NCI-H748 (cell line): ENCODE data around the gene BEAN1.

Experiments used
- DNase-seq: peaks from one replicate; lab custom pipeline; 2025; ENCODE audit not compliant: unreplicated experiment; lab: John Stamatoyannopoulos, UW

BEAN1 gene

DNA sequence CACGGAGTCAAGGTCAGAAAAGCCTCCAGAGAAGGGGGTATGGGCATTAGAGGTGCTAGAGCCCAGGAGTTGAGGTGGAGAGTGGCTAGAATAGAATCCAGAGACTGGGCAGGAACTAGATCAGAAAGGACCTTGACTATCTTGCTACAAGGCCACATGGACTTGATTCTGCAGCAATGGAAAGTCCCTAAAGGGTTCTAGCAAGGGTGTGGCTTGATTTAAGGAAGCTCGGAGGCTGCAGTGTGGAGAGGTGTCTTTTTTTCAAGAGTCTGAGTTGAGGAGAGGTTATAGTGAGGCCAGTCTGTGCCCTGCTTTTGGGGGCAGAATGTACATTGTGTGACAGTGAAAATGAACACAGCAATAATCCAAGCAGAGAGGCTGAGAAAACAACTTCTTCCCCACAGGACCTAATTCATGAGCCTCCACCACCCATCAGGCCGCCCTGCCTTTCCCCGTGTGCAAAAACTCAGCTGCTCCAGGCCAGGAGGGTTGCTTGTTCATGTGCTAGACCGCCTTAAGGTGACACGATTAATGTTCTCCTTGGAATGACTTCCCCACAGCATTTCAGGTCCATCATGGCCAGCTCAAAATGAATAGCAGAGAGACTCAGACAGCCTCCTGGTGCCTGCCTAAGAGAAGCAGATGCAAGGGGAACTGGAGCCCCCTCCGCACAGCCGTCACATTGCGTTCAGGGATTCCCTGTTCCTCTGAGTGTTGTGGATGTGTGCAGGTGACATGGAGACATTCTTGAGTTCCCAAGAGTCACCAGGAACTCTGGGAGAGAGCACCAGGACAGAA lies 8.7 kb upstream of the BEAN1 start:
- DNase-seq, result no peak

DNA sequence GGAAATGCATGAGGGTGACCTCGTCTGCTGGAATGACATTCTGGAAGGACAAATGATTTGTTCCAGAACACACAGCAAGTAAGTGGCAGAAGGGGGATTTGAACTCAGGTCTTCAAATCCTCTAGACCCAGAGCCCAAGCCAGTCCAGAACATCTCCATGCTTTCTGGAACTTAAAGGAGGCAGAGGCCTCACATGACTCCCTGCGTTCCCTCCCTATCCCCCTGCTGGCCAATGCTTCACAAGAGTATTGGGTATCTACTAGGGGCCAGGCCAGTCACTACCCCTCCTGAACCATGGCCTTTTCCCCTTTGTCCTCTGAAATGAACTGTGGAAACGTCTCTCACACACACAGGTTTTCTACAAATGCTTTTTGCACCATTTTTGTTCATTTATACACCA lies 7.6 kb upstream of the BEAN1 start:
- DNase-seq, result no peak

DNA sequence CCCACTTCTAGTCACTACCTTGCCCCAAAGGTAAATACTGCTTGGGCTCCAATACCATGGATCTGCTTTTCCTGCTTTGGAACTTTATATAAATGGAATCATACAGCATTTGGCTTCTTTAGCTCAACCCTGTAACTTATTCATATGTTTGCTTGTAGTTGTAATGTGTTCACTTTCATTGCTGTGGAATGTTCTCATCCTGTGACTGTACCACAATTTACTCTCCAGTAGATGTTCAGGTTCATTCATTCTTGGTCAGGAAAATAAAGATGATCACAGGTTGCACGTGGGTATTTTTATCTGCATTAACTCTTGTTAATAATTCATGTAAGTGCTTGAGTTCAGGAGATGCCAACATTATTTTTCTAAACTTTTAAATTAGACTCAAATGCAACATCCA lies 6.7 kb upstream of the BEAN1 start:
- no peak for DNase-seq

DNA sequence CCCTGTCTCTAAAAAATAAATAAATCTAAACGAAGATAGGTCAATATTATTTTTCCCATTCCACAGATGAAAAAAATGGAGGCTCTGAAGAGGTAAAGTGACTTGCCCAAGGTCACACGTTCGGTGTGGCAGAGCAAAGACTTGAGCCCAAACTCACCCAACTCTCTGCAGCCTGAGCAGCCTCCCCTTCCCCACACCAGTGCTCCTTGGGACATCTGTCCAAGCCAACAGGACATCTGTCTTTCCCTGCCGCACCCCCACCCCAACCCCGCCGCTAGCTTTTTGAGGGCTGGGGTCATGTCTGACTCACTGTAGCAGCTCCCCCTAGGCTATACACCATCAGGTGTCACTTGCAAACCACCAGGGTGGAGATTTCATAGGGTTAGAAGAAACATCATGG lies 5.2 kb upstream of the BEAN1 start:
- no peak for DNase-seq

DNA sequence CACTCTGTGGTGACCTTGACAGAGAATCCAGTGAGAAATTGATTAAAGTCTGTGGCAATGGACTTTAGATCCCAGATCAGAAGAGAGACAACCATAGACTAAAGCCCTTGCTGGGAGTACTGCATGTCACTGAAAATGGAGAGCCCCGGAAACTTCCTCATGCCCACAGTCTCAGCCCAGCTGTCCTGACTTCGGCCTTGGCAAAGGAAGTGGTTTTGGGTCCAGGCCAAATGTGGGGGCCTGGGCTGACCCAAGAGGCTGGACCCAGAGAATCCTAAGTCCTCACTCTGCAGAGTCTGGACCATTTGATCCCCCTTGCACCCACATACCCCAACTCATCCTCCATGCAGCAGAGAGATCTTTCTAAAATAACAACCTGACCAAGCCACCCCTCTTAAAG lies 4.7 kb upstream of the BEAN1 start:
- DNase-seq, result no peak

DNA sequence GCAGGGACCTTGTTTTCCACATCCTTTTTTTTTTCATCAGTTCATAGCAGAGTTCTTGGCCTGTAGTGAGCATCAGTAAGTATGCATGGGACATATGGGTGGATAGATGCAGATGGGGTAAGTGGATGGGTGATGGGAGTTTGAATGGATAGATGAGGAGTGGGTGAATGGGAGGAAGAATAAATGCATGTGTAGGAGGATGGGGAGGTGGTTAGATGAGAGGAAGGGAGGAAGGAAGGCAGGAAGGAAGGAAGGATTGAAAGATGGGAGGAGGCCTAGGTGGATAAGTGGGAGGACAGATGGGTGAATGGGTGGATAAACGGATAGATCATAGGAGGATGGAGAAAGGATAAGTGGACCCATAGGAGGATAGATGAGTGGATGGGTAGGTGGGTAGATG lies 3.9 kb upstream of the BEAN1 start:
- no peak for DNase-seq

DNA sequence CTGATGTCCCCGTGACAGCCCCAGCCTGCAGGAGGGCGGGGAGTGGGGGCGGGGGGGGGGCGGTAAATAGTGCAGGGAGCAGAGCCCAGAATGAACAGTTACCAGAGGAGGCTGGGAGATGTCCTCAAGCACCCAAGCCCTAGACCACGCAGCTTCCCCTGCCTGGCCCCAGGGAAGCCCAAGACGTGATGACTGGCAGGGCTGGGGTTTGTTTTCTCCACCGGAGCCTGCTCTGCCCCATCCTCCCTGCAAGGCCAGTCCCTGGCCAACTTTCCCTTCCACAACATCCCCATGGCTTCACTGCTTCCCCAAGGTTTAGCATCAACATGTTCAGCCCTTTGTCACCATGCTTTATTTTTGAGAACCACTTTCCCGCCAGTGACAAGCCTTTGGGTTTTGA lies 1.4 kb upstream of the BEAN1 start:
- DNase-seq, result no peak

DNA sequence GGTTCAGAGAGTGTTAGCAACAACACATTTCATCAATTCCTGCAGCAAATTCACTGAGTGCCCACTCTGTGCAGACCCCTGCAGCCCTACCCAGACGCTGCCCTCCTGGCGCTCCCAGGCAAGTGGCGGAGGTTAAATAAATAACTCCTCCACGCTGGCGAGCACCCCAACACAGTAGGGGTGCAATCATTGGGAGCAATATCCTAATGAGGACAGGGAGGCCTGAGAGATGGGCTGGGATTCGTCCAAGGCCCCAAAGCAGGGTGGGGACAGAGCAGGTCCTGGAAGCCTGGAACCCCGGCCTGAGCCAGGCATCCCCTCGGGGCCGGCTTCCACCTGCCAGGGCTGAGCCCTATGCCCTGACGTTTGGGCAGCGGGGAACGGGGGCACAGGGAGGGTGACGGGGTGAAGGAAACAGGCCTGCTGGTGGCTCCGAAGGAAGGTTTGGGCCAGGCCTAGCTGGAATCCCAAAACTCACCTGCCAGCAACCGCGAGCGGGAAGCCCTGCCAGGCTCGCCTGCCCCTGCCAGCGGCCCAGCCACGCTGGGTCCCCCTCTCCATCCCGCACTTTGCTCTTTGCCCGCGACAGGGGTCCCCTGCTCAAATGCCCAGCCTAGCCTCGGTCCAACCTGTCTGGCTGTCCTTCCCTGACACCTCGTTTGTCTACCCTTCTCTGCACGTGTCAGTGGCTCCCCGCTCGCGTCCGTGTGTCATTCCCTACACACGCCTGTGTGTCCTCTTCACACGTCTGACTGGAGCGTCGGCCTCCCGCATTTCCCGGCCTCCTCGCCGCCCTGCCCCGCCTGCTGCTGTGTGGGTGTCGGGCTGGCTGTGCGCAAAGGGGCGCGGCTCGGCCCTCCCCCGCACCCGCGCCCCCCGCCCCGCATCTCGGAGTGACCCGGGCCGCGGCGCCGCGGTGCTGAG lies 721 bp upstream of the BEAN1 start:
- no peak for DNase-seq

DNA sequence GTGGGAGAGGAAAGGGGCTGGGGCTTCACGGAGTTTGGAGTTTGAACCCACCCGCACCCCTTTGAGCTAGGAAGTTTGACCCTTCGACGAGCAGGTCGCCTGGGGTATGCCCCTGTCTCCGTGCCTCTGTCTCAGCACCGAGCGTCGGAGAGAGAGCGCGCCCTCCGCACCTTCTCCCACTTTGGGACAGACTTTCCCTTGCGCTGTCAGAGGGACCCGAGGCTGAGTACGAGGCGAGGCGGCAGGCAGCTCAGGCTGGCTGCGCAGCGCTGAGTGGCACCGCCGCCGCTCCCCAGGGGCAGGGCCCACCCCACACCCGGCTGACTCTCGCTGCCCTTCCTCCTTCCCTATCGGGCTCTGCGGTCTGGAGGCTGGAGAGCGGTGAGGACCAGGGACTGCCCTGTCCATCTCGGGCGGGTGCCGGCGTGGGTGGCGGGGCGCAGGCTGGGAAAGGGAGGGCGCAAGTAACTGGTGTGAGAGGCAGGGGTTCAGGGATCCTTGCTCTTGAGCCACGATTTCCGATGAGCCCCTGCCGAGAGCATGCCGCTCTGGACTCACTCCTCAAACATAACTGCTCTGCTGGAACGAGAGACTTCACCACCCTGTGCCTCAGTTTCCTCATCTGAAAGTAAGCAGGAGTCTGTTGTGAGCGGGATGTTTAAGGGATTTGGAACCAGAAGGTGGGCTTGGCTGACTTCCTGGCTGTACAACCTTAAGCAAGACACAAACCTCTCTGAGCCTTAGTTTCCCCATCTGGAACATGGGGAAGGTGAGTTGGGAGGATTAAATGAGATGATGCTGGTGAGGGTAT lies 981 bp downstream of the BEAN1 start:
- peak; percentile 4 for DNase-seq

DNA sequence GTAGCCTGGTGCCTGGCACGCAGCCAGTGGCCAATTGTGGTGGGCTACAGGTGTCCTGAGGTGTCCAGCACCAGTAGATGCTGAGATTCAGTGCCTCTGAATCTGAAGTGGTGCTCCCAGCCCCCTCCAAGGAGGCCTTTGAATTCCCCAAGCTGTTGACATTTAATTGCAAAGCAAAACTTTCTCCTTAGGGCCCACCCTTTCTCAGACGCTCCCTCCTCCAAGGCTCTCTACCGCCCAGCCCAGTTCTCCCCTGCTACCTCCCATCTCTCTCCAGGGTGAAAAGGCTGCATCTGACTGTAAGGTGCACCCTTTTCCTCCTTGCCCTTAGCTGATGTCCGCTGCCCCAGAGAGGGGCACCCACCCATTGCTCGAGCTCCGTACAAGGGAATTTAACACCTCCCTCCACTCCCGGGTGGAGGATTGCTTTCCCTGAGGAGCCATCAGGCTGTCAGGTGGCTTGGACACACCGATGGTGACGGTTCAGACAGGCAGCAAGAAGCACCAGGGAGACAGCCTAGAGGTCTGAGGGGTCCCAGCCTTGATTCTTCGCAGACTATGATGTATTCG lies 1.7 kb downstream of the BEAN1 start:
- no peak for DNase-seq

DNA sequence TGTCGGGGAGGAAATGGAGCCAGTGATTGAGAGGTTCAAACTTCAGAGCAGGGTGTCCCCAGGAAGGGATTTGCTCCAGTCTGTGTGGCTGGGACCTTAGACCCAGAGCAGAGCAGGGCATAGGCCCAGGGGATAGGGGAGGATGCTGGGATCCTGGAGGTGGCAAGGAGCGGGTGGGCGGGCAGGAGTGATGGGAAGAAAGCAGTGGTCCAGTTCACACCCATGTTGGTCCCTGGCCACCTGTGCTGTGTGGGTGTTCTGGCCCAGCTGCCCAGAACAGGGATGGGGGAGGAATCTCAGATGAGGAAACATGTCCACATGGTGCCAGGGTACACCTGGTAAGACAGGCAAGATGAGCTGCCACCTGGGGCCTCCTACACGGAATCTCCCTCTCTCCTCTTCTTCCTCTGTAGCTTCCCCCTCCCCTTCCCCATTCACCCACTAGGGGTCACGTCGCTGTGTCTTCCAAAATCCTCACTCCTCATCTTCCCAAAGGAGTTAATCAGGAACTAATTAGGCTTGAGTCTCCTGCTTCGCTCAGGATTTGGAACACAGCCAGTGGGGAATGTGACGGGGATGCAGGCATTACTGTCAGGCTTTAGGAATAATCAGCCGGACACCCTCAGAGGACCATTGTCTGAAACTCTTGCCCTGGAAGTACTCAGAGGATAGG lies 2.3 kb downstream of the BEAN1 start:
- DNase-seq, result no peak

DNA sequence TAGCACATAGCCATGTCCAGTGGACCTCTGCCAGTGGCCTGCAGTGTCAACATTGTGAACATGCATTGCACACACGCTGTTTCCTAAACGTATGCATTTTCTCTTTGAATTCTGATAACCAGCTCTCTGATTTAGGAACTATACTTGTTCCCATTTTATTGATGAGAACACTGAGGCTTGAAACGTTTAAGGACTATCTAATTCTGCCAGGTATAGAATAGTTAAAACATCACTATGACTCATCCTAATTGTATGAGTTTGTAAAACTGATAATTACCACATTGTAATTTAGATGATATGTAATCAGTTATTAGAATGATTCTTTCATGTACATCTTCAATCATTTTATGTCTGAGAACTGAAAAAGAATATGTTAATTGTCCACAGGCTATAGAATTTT lies 3.1 kb downstream of the BEAN1 start:
- DNase-seq, result no peak

DNA sequence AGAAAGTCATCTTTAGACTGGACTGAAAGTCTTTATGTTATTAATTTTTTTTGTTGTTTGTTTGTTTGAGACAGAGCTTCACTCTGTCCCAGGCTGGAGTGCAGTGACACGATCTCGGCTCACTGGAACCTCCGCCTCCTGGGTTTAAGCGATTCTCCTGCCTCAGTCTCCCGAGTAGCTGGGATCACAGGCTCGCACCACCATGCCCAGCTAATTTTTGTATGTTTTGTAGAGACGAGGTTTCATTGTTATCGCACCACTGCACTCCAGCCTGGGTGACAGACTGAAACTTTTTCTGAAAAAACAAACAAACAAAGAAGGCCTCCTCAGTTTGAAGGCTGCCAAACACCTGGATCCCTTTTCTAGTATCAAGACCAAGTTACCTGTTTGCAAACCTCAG lies 4.7 kb downstream of the BEAN1 start:
- DNase-seq, result no peak

DNA sequence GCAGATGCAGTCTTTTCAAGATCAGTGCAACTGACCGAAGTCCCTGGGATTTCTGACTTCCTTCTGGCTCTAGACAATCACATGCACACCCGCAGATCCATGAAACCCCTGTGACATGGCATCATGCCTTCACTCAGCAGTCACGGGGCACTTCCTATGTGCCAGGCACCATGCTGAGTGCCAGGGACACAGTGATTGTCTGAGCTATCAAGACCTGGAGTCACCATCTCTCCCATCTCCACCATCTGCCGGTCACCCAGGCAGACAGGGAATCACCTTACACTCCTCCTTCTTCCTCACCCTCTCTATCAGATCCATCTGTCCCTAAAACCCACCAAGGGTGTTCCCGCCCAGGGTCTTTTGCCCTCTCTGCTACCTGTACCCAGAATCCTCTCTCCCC lies 5.3 kb downstream of the BEAN1 start:
- no peak for DNase-seq

DNA sequence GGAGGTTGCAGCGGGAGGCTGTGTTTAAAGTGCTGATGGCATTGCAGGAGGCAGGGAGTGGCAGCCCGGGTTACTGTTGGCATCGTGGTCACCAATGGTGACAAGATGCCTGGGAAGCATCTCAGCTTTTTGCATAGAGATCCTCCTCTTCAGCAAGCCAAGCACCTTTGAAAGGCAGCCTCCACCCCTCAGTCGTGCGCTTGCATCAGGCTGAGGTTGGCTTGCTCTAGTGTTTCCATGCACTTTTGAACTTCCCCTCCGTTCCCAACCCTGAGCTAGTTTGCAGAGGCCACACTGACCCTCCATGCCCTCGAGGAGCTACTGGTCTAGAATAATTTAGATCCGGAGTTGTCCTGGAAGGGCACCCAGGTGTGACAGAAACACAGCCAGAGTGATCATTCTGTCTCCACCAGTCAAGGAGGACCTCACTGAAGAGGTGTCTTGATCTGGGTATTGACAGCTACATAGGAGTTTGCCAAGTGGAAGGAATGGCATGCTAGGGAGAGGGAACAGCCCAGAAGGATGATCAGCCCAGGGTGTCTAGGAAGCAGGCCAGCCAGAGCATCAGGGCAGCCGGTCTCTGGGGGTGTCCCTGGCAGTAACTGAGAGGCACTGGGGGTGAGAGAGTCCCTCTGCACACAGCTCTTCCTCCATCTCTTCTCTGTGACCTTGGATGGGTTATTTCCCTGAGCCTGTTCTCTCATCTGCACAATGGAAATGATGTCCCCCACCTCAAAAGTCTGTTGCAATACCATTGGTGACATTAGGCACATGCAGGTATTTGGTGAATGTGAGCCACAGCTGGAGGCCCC lies 7.7 kb downstream of the BEAN1 start:
- DNase-seq, result no peak

DNA sequence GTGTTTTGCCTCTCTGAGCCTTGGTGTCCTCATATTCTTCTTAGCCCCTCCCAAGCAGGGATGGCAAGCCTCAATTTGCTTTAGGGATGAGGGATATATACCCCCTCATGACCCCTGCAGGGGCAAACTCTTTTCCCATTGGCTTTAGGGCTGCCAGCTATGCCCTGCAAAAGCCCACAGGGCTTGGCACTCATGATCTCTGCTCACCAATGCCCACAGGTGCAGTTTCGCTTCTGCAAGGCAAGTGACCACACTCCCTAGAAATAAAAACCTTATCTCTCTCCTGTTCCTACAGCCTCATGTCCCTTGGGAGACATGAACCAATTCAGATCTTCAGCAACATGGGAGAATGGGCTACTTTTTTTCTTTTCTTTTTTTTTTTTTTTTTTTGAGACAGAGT lies 8.8 kb downstream of the BEAN1 start:
- no peak for DNase-seq

DNA sequence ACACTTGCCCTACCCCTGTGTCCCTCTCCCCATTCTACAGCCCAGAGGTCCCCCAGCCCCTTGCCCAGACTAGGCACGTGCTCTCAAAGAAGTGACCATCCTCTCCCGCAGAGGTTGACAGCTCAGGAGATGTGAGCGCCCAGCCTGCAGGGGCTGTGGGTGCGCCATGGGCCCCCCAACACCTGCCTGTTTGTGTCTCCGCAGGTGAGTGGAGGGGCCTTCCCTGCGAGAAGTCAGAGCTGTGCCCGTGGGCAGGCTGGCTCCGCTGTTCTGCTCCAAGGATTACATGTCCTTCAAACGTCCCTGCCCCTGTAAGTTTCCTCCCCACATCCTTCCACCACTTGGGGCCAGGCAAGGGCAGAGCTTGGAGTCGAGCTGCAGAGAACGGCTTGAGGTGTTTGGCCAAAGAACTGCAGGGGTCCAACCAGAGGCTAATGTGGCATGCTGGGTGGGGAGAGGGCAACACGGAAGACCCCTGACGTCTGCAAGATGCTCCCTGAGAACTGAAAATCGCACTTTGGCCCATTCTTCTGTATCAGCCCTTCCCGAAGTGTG lies 10.4 kb downstream of the BEAN1 start:
- no peak for DNase-seq

DNA sequence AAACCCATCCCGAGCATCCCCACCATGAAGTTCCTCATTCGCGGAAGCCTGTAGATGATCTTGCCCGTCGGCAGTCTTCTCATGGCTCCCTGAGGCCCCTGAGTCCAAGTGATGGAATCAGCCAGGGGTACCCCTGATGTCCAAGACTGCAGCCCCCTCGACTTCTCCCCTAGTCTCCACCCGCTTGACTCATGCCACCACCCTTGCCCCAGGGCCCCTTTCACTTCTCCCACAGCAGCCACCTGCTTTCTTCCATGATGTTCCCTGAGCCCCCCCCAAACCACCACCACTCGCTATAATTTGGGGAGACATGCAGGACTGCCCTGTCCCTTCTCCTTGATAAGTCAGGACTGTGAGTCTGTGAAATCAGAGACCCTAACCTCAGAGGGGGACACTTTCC lies 11.4 kb downstream of the BEAN1 start:
- DNase-seq, result no peak

DNA sequence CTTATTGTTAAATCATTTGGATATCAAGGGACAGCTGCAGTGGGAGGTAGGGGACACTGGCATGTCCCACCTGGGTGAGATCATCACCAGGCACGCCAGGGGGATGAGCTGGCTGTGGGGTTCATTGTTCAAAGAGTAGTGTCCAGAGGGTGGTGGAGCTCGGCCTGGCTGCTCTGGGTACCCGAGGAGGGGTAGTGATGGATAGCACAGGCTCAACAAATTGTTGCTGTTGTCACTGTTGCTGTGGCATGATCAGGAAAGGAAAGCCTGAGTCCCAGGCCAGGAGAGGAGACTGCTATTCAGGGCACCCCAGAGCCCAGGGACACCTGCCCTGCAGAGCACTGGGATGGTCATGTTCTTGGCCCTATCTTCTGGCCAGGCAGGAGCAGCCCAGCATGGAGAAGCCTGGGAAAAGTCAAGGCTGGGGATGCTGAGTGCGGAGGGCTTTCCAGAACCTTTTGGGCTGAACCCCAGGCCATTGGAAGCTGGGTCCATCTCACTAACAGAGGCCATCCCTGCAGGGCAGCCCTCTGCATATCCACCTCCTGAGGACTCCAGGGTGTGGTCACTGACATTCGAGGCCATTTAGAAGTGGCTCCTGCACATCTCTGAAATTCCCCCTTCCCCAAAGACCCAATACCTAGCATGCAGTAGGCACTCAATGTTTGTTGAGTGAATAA lies 12.1 kb downstream of the BEAN1 start:
- DNase-seq, result no peak
